SK-N-SH (cell line): Measurements from ENCODE around the gene ATP11A. TPM values are rescaled to one million over a fixed set of nuclear protein-coding genes. Genes with fewer than 3 reads are reported as not detected.

ENCODE experiments used
- CTCF ChIA-PET: fragments of 300-600, 350-600 bp; formaldehyde crosslinking; extraction: SDS; loops from one replicate; lab custom pipeline; 2021; lab: Yijun Ruan, JAX
- POLR2A ChIA-PET: fragments of 350-600 bp; sonication (Branson Sonifier 250); formaldehyde crosslinking; extraction: SDS; loops from one replicate; lab custom pipeline; 2020; ENCODE audit warnings: antibody characterized with exemption, inconsistent platforms; lab: Yijun Ruan, JAX
- DNase-seq: peaks from one replicate; pipeline ENCODE4 v3.0.0; 2012
- H2AFZ ChIP-seq: fragments of 200-600 bp; sonication (generic); 2 replicates; pipeline ENCODE4 v1.8.1; 2016; ENCODE audit warnings: antibody characterized with exemption, mild to moderate bottlenecking, low read depth
- H3F3A ChIP-seq: fragments of 200-600 bp; sonication (generic); replicated peaks from 2 replicates; pipeline ENCODE3; 2016; ENCODE audit warnings: antibody characterized with exemption, mild to moderate bottlenecking; ENCODE audit not compliant: insufficient read depth
- H3K27ac ChIP-seq, 2 experiments: fragments of 200-500 bp in 1 of 2; fragments of 200-600 bp in 1 of 2; sonication (Bioruptor generic) in 1 of 2; sonication (generic), shearing (Covaris generic) in 1 of 2; 2 replicates each; pipeline versions ENCODE4 v1.5.1 to v1.6.1; 2014 to 2016; ENCODE audit warnings: low read depth in 2 of 2, inconsistent platforms in 1 of 2, low read length in 1 of 2, mild to moderate bottlenecking in 1 of 2, mixed read lengths in 1 of 2
- H3K27me3 ChIP-seq: fragments of 200-600 bp; sonication (generic), shearing (Covaris generic); 2 replicates; pipeline ENCODE4 v1.6.1; 2016; ENCODE audit warnings: mixed run types; ENCODE audit not compliant: insufficient read depth
- H3K36me3 ChIP-seq, 2 experiments: fragments of 200-500 bp in 1 of 2; fragments of 200-600 bp in 1 of 2; sonication (Bioruptor generic) in 1 of 2; sonication (generic) in 1 of 2; replicated peaks in 1 of 2; 2 replicates each; pipeline versions ENCODE3 to v1.5.1; 2014 to 2016; ENCODE audit warnings: low read length in 1 of 2, mild to moderate bottlenecking in 1 of 2; ENCODE audit not compliant: insufficient read depth in 2 of 2, control insufficient read depth in 1 of 2
- H3K4me1 ChIP-seq, 2 experiments: fragments of 200-500 bp in 1 of 2; fragments of 200-600 bp in 1 of 2; sonication (Bioruptor generic) in 1 of 2; sonication (generic), shearing (Covaris generic) in 1 of 2; 2 replicates each; pipeline versions ENCODE4 v1.5.1 to v1.6.1; 2014 to 2016; ENCODE audit warnings: low read depth in 1 of 2, low read length in 1 of 2, mixed run types in 1 of 2; ENCODE audit not compliant: insufficient read depth in 2 of 2, control insufficient read depth in 1 of 2
- H3K4me2 ChIP-seq: fragments of 200-600 bp; sonication (generic), shearing (Covaris generic); 2 replicates; pipeline ENCODE4 v1.6.1; 2017; ENCODE audit warnings: mixed run types
- H3K4me3 ChIP-seq, 2 experiments: fragments of 200-500 bp in 1 of 2; fragments of 200-600 bp in 1 of 2; sonication (Bioruptor generic) in 1 of 2; sonication (generic), shearing (Covaris generic) in 1 of 2; 2 replicates each; pipeline versions ENCODE4 v1.5.1 to v1.8.1; 2014 to 2016; ENCODE audit warnings: low read depth in 2 of 2, inconsistent platforms in 1 of 2, low read length in 1 of 2, mild to moderate bottlenecking in 1 of 2, mixed read lengths in 1 of 2, moderate library complexity in 1 of 2
- H3K79me2 ChIP-seq: fragments of 200-600 bp; sonication (generic); 2 replicates; pipeline ENCODE4 v1.8.1; 2017; ENCODE audit warnings: mild to moderate bottlenecking; ENCODE audit not compliant: insufficient read depth
- H3K9ac ChIP-seq: fragments of 200-600 bp; sonication (generic); 2 replicates; pipeline ENCODE4 v1.6.1; 2017; ENCODE audit warnings: mixed run types
- H3K9me2 ChIP-seq: fragments of 200-600 bp; sonication (generic); 2 replicates; pipeline ENCODE4 v1.6.1; 2017; ENCODE audit warnings: mixed run types
- H3K9me3 ChIP-seq: fragments of 200-600 bp; sonication (generic); 2 replicates; pipeline ENCODE4 v1.6.1; 2017; ENCODE audit warnings: mixed run types, mild to moderate bottlenecking, moderate library complexity
- H4K20me1 ChIP-seq: fragments of 200-600 bp; sonication (generic); 2 replicates; pipeline ENCODE4 v1.6.1; 2017; ENCODE audit warnings: mild to moderate bottlenecking, mixed run types; ENCODE audit not compliant: insufficient read depth
- ELF1 ChIP-seq: IDR thresholded peaks from 2 replicates; pipeline ENCODE4 v1.4.0; 2012
- EZH2phosphoT487 ChIP-seq: fragments of 200-600 bp; sonication (generic); IDR thresholded peaks from 2 replicates; pipeline ENCODE4 v1.6.1; 2017; ENCODE audit warnings: low read depth, mixed run types, mild to moderate bottlenecking, antibody characterized with exemption, moderate library complexity, borderline replicate concordance
- FOXM1 ChIP-seq: IDR thresholded peaks from 2 replicates; pipeline ENCODE4 v1.4.0; 2012; ENCODE audit warnings: low read depth, mild to moderate bottlenecking
- GABPA ChIP-seq: IDR thresholded peaks from 2 replicates; pipeline ENCODE4 v1.4.0; 2012; ENCODE audit warnings: low read depth, mild to moderate bottlenecking
- GATA2 ChIP-seq: sonication (generic); formaldehyde crosslinking; IDR thresholded peaks from 2 replicates; pipeline ENCODE4 v1.5.0; 2020; ENCODE audit warnings: mild to moderate bottlenecking, missing genetic modification reagents
- JUND ChIP-seq: IDR thresholded peaks from 2 replicates; pipeline ENCODE4 v1.4.0; 2012
- MXI1 ChIP-seq: IDR thresholded peaks from 2 replicates; pipeline ENCODE4 v1.6.1; 2012; ENCODE audit warnings: mild to moderate bottlenecking, low read depth, low read length, improper control_type of control experiment
- NFIC ChIP-seq: IDR thresholded peaks from 2 replicates; pipeline ENCODE4 v1.4.0; 2012; ENCODE audit warnings: borderline replicate concordance
- NRF1 ChIP-seq: IDR thresholded peaks from 2 replicates; pipeline ENCODE4 v1.6.1; 2012; ENCODE audit warnings: low read depth, mild to moderate bottlenecking, low read length
- SIN3A ChIP-seq: IDR thresholded peaks from 2 replicates; pipeline ENCODE4 v1.6.1; 2012; ENCODE audit warnings: low read depth, mild to moderate bottlenecking, low read length, moderate library complexity, borderline replicate concordance
- TAF1 ChIP-seq: IDR thresholded peaks from 2 replicates; pipeline ENCODE4 v1.6.1; 2012; ENCODE audit warnings: low read depth, mild to moderate bottlenecking, low read length, moderate library complexity, borderline replicate concordance
- YY1 ChIP-seq: IDR thresholded peaks from 2 replicates; pipeline ENCODE4 v1.4.0; 2012; ENCODE audit warnings: low read depth, mild to moderate bottlenecking
- WGBS: methylation state at CpG from one replicate; pipeline ENCODE4 v1.1.6; 2017; ENCODE audit warnings: low lambda C conversion rate; 5-methylcytosine and 5-hydroxymethylcytosine counted together
- polyA plus RNA-seq, 3 experiments: library from polyadenylated mRNA; depleted of rRNA; stranded (reverse); fragments of >200 nt; gene quantifications; 2 replicates each; pipeline ENCODE4 v1.2.3, GENCODE V29; 2012
- TF ChIP-seq, protein P1 (sequence below): fragments of 200-600 bp; sonication (generic); IDR thresholded peaks from 2 replicates; pipeline ENCODE4 v1.6.1; 2017; ENCODE audit warnings: antibody characterized with exemption, mild to moderate bottlenecking, moderate library complexity
- TF ChIP-seq, protein P2 (sequence below): IDR thresholded peaks from 2 replicates; pipeline ENCODE4 v1.6.1; 2012; ENCODE audit warnings: mild to moderate bottlenecking, low read depth, low read length, moderate library complexity

The ATP11A gene
- polyA plus RNA-seq, 1 of the 3 experiments (the other 2 are of a cell fraction): 4.1 TPM

DNA sequence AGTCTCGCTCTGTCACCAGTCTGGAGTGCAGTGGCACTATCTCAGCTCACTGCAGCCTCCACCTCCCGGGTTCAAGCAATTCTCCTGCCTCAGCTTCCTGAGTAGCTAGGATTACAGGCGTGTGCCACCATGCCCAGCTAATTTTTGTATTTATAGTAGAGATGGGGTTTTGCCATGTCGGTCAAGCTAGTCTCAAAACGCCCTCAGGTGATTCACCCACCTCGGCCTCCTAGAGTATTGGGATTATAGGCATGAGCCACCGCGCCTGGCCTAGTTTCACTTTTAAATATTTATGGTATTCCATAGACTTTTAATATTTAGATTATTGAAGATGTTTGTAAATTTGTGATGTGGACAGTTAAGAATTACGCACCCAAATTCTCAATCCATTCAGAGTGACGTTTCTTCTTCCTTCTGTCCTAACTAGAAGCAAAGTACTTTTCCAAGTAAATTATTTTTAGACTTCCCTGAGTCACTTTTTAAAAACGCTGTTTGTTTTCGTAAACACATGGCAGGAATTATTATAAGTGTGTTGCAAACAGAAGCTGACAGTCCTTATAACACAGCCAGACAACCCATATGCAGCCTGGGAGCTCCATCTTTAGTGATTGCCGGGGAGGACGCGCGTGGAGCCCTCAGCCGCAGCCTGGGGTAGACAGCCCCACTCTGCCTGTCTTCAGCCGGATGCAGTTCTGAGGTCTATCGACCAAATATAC lies 131.7 kb downstream of the ATP11A start:
- H3K36me3 ChIP-seq: peaks cover 5 to 51% of the 10 kb centered on the region in 2 experiments
- no peaks in the 10 kb centered on the region for H4K20me1 ChIP-seq
- no peak overlapping the region for H3K27ac ChIP-seq
- no peaks in the 10 kb centered on the region for H3K9me3 ChIP-seq
- H3F3A ChIP-seq: no peaks in the 10 kb centered on the region
- no peak overlapping the region for H3K4me3 ChIP-seq
- WGBS: 92% methylated on average over 19 of the region's 19 CpGs
- POLR2A ChIA-PET: no interaction called here
- H3K27me3 ChIP-seq: no peaks in the 10 kb centered on the region
- H3K9me2 ChIP-seq: no peaks in the 10 kb centered on the region
- no peak overlapping the region for H3K4me2 ChIP-seq
- no peaks in the 10 kb centered on the region for H3K79me2 ChIP-seq
- CTCF ChIA-PET: interaction anchor here (0.7 to 1.3 kb wide), 2 partner anchors 9 to 59 kb away, joined by 3 to 4 read pairs; no protein-coding TSS in a partner anchor
- TF ChIP-seq MXI1: no peak
- H2AFZ ChIP-seq: no peak overlapping the region
- DNase-seq: no peak
- no peaks in the 10 kb centered on the region for H3K4me1 ChIP-seq
- no peak overlapping the region for H3K9ac ChIP-seq

DNA sequence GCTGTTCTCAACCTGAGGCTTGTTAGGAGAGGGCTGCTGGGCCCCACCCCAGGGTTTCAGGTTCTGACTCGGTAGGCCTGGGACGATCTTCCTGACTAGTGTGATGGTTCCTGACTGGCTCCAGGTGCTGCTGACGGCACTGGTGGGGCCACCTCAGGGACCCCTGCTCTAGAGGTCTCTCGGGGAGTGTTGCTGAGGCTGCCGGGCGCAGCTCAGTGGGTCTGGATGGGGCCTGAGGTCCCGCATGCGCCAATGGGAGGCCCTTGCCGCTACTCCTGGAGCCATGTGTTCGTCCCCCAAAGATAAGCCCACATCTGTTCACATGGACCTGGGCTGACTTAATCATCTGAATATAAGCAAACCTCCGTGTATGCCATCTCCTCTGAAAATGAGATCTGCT lies 133.0 kb downstream of the ATP11A start:
- no peak for TF ChIP-seq SIN3A
- TF ChIP-seq, protein P1, sequence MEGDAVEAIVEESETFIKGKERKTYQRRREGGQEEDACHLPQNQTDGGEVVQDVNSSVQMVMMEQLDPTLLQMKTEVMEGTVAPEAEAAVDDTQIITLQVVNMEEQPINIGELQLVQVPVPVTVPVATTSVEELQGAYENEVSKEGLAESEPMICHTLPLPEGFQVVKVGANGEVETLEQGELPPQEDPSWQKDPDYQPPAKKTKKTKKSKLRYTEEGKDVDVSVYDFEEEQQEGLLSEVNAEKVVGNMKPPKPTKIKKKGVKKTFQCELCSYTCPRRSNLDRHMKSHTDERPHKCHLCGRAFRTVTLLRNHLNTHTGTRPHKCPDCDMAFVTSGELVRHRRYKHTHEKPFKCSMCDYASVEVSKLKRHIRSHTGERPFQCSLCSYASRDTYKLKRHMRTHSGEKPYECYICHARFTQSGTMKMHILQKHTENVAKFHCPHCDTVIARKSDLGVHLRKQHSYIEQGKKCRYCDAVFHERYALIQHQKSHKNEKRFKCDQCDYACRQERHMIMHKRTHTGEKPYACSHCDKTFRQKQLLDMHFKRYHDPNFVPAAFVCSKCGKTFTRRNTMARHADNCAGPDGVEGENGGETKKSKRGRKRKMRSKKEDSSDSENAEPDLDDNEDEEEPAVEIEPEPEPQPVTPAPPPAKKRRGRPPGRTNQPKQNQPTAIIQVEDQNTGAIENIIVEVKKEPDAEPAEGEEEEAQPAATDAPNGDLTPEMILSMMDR: no peak
- TF ChIP-seq NFIC: no peak
- no peak for TF ChIP-seq GABPA
- TF ChIP-seq TAF1: no peak
- Histone ChIP-seq H3F3A (no peaks in the 10 kb centered on the region), H3K36me3 (peaks cover 0 to 52% of the 10 kb centered on the region in 2 experiments), H3K27me3 (no peaks in the 10 kb centered on the region), H4K20me1 (no peaks in the 10 kb centered on the region), H3K4me2 (no peak overlapping the region), H3K27ac (no peak overlapping the region), H3K9me3 (no peaks in the 10 kb centered on the region), H3K9ac (no peak overlapping the region), H2AFZ (no peak overlapping the region), H3K4me3 (no peak overlapping the region), H3K79me2 (no peaks in the 10 kb centered on the region), H3K4me1 (no peaks in the 10 kb centered on the region), H3K9me2 (no peaks in the 10 kb centered on the region)
- ChIA-PET CTCF (interaction anchor here (0.7 kb wide), 1 partner anchor 153 kb away, joined by 3 read pairs; no protein-coding TSS in a partner anchor), POLR2A (no interaction called here)
- WGBS: 96% methylated on average over 4 of the region's 11 CpGs
- DNase-seq: no peak

DNA sequence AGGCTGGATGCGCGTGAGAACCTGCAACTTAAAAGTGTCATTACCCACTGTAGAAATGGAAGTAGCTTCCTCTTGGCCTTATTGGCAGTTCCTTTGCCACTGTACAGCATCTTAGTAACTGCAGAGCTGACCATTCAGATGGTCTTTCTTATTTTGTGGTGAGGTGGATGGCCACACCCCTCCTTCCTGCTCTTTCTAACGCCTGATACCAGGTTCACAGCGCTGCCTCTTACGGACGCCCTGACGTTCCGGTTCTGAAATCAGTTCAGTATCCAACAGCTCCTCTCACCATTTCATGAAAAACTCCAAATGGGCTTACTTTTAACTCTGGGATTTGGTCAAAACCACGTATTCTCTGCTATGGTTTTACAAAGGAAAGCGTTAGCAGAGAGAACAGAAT lies 134.6 kb downstream of the ATP11A start:
- H3K9me2 ChIP-seq: no peaks in the 10 kb centered on the region
- no peak overlapping the region for H2AFZ ChIP-seq
- DNase-seq: no peak
- no peaks in the 10 kb centered on the region for H3K79me2 ChIP-seq
- CTCF ChIA-PET: interaction anchor here (1.2 kb wide), 1 partner anchor 12 kb away, joined by 4 read pairs; no protein-coding TSS in a partner anchor
- no peak overlapping the region for H3K27ac ChIP-seq
- no peaks in the 10 kb centered on the region for H3K27me3 ChIP-seq
- peaks cover 0 to 46% of the 10 kb centered on the region in 2 experiments for H3K36me3 ChIP-seq
- no peaks in the 10 kb centered on the region for H3K9me3 ChIP-seq
- H3K4me3 ChIP-seq: no peak overlapping the region
- POLR2A ChIA-PET: no interaction called here
- H3K4me1 ChIP-seq: no peaks in the 10 kb centered on the region
- no peaks in the 10 kb centered on the region for H3F3A ChIP-seq
- no peak overlapping the region for H3K4me2 ChIP-seq
- WGBS: 96% methylated on average over 10 of the region's 10 CpGs
- no peak overlapping the region for H3K9ac ChIP-seq
- no peaks in the 10 kb centered on the region for H4K20me1 ChIP-seq
- TF ChIP-seq, protein P2, sequence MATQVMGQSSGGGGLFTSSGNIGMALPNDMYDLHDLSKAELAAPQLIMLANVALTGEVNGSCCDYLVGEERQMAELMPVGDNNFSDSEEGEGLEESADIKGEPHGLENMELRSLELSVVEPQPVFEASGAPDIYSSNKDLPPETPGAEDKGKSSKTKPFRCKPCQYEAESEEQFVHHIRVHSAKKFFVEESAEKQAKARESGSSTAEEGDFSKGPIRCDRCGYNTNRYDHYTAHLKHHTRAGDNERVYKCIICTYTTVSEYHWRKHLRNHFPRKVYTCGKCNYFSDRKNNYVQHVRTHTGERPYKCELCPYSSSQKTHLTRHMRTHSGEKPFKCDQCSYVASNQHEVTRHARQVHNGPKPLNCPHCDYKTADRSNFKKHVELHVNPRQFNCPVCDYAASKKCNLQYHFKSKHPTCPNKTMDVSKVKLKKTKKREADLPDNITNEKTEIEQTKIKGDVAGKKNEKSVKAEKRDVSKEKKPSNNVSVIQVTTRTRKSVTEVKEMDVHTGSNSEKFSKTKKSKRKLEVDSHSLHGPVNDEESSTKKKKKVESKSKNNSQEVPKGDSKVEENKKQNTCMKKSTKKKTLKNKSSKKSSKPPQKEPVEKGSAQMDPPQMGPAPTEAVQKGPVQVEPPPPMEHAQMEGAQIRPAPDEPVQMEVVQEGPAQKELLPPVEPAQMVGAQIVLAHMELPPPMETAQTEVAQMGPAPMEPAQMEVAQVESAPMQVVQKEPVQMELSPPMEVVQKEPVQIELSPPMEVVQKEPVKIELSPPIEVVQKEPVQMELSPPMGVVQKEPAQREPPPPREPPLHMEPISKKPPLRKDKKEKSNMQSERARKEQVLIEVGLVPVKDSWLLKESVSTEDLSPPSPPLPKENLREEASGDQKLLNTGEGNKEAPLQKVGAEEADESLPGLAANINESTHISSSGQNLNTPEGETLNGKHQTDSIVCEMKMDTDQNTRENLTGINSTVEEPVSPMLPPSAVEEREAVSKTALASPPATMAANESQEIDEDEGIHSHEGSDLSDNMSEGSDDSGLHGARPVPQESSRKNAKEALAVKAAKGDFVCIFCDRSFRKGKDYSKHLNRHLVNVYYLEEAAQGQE: no peak
- TF ChIP-seq YY1 (no peak), FOXM1 (no peak), JUND (no peak), ELF1 (no peak), SIN3A (no peak), MXI1 (no peak), EZH2phosphoT487 (no peak), GATA2 (CRISPR knock-in tag) (no peak), NRF1 (no peak)
